Sigmoid colon (tissue), 4 donors: ENCODE results near the gene SFMBT2.

ENCODE experiments used
- EP300 ChIP-seq, 4 donors: sonication (generic); formaldehyde crosslinking; IDR thresholded peaks; one replicate each; pipeline ENCODE4 v1.6.1; 2017; ENCODE audit warnings: antibody characterized with exemption in 4 of 4
- POLR2A ChIP-seq, 2 donors: fragments of 450-650 bp; IDR thresholded peaks; one replicate each; pipeline ENCODE4 v1.6.1; 2016; ENCODE audit warnings: antibody characterized with exemption in 2 of 2, mild to moderate bottlenecking in 2 of 2, moderate library complexity in 2 of 2
- POLR2AphosphoS5 ChIP-seq, 4 donors: sonication (generic); formaldehyde crosslinking; IDR thresholded peaks; one replicate each; pipeline ENCODE4 v1.6.1; 2017; ENCODE audit warnings: antibody characterized with exemption in 4 of 4
- TF ChIP-seq, protein P1 (sequence below), 4 experiments: fragments of 450-650 bp in 3 of 4; fragments of 200-600 bp in 1 of 4; IDR thresholded peaks; one replicate each; pipeline ENCODE4 v1.5.1; 2016 to 2019; ENCODE audit warnings: antibody characterized with exemption in 4 of 4, mild to moderate bottlenecking in 3 of 4, moderate library complexity in 2 of 4

DNA sequence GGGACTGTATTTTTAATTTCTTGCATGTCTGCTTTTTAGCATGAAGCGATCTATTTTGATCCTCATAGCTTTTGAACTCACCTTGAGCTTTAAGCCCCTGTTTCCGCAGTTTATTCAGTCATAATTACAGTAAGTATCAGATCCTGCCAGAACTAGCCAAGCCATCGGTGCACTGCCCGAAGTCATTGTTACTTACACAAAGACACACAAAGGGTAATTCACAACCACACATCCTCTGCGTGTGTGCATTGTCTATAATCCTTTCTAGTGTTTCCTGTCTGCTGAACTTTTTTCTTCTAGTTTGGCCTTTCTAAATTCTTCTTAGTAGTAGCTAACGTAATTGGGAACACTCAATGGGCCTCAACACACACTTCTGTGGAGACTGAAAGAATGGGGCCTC, 133.0 kb downstream of the SFMBT2 start:
- TF ChIP-seq POLR2A (IDR thresholded peaks at IDR 0.05) (no peak), POLR2AphosphoS5 (IDR thresholded peaks at IDR 0.05) (peak in 1 of 4 donors; percentile 6), EP300 (IDR thresholded peaks at IDR 0.05) (no peak)
- TF ChIP-seq, protein P1, sequence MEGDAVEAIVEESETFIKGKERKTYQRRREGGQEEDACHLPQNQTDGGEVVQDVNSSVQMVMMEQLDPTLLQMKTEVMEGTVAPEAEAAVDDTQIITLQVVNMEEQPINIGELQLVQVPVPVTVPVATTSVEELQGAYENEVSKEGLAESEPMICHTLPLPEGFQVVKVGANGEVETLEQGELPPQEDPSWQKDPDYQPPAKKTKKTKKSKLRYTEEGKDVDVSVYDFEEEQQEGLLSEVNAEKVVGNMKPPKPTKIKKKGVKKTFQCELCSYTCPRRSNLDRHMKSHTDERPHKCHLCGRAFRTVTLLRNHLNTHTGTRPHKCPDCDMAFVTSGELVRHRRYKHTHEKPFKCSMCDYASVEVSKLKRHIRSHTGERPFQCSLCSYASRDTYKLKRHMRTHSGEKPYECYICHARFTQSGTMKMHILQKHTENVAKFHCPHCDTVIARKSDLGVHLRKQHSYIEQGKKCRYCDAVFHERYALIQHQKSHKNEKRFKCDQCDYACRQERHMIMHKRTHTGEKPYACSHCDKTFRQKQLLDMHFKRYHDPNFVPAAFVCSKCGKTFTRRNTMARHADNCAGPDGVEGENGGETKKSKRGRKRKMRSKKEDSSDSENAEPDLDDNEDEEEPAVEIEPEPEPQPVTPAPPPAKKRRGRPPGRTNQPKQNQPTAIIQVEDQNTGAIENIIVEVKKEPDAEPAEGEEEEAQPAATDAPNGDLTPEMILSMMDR (IDR thresholded peaks at IDR 0.05) = no peak
